Measurements from ENCODE around the gene ADCK2. TPM values are rescaled to one million over a fixed set of nuclear protein-coding genes. Genes with fewer than 3 reads are reported as not detected.
"Not testable (repeated sequence)": the region's sequence is repeated elsewhere in the genome, so short reads cannot be mapped to it uniquely, and the experiment has no call there.

Gene ADCK2
- total RNA-seq, 3 donors from 2014 or later: 21.8 to 31.9 (median 23.6) TPM

GRCh38 chr7:140641524-140642195, 31.1 kb upstream of the ADCK2 start:
- Histone ChIP-seq H3K4me1 (no peaks in the 10 kb centered on the region), H3K4me3 (peak overlapping the region; percentile 60 to 87 (median 70)), H3K36me3 (no peaks in the 10 kb centered on the region), H3K27me3 (peaks cover 0 to 10% of the 10 kb centered on the region in 2 donors), H3K9me3 (no peaks in the 10 kb centered on the region), H3K27ac (peak overlapping the region; percentile 73 to 93)
- DNase-seq (ENCODE audit: low spot score in 2 of 2): no peak
- intact Hi-C loops (cut with DNase I; ENCODE audit: low total_unique reads): no loop called here
- TF ChIP-seq POLR2A (IDR thresholded peaks at IDR 0.05): no peak
- no peak for TF ChIP-seq POLR2AphosphoS5 (IDR thresholded peaks at IDR 0.05)
- no peak for TF ChIP-seq CTCF (IDR thresholded peaks at IDR 0.05)

GRCh38 chr7:140643416-140643815, 29.3 kb upstream of the ADCK2 start:
- Histone ChIP-seq H3K9me3 (no peaks in the 10 kb centered on the region), H3K27ac (no peak overlapping the region), H3K27me3 (peaks cover 0 to 10% of the 10 kb centered on the region in 2 donors), H3K36me3 (no peaks in the 10 kb centered on the region), H3K4me3 (no peak overlapping the region), H3K4me1 (no peaks in the 10 kb centered on the region)
- DNase-seq (ENCODE audit: low spot score in 2 of 2): no peak
- TF ChIP-seq CTCF (IDR thresholded peaks at IDR 0.05): no peak
- no peak for TF ChIP-seq POLR2AphosphoS5 (IDR thresholded peaks at IDR 0.05)
- TF ChIP-seq POLR2A (IDR thresholded peaks at IDR 0.05): no peak
- intact Hi-C loops (cut with DNase I; ENCODE audit: low total_unique reads): no loop called here

GRCh38 chr7:140644761-140645160, 28.0 kb upstream of the ADCK2 start:
- H3K4me3 ChIP-seq; H3K27ac ChIP-seq; H3K27me3 ChIP-seq; H3K4me1 ChIP-seq; H3K9me3 ChIP-seq; H3K36me3 ChIP-seq; intact Hi-C loops (cut with DNase I; ENCODE audit: low total_unique reads); DNase-seq (ENCODE audit: low spot score in 2 of 2): not testable (repeated sequence)

GRCh38 chr7:140645166-140645900, 27.4 kb upstream of the ADCK2 start:
- no peak overlapping the region for H3K27ac ChIP-seq
- DNase-seq (ENCODE audit: low spot score in 2 of 2): no peak
- intact Hi-C loops (cut with DNase I; ENCODE audit: low total_unique reads): no loop called here

GRCh38 chr7:140646931-140647647, 25.7 kb upstream of the ADCK2 start:
- H3K9me3 ChIP-seq: no peaks in the 10 kb centered on the region
- intact Hi-C loops (cut with DNase I; ENCODE audit: low total_unique reads): no loop called here
- peak overlapping the region in 1 of 2 donors; percentile 25 for H3K27ac ChIP-seq
- no peaks in the 10 kb centered on the region for H3K27me3 ChIP-seq
- no peak for DNase-seq (ENCODE audit: low spot score in 2 of 2)
- no peaks in the 10 kb centered on the region for H3K4me1 ChIP-seq
- TF ChIP-seq CTCF (IDR thresholded peaks at IDR 0.05): peak in 1 of 3 donors; percentile 10
- TF ChIP-seq POLR2AphosphoS5 (IDR thresholded peaks at IDR 0.05): no peak
- no peaks in the 10 kb centered on the region for H3K36me3 ChIP-seq
- no peak overlapping the region for H3K4me3 ChIP-seq

More at GRCh38 chr7:140645166-140645900, 27.4 kb upstream of the ADCK2 start:
- Histone ChIP-seq H3K27me3 (no peaks in the 10 kb centered on the region), H3K4me1 (no peaks in the 10 kb centered on the region), H3K36me3 (no peaks in the 10 kb centered on the region), H3K9me3 (no peaks in the 10 kb centered on the region), H3K4me3 (no peak overlapping the region)
- TF ChIP-seq CTCF (IDR thresholded peaks at IDR 0.05) (no peak), POLR2A (IDR thresholded peaks at IDR 0.05) (no peak), POLR2AphosphoS5 (IDR thresholded peaks at IDR 0.05) (no peak)
